GM21619 (cell line): ENCODE results near the gene PHLPP1.

Experiments used
- ATAC-seq: cut with Tn5 transposase; IDR thresholded peaks from one replicate; pipeline ENCODE4 v1.9.1; 2021; ENCODE audit not compliant: unreplicated experiment

Gene PHLPP1

GRCh38 chr18:62741118-62741566, 25.8 kb downstream of the PHLPP1 start:
- ATAC-seq = no peak

- no peak for ATAC-seq
These were observed 26.2 kb downstream of the PHLPP1 start for GRCh38 chr18:62741584-62741983.

- ATAC-seq = peak; percentile 65
These were observed 29.0 kb downstream of the PHLPP1 start for GRCh38 chr18:62744076-62744968.

GRCh38 chr18:62745089-62745751, 29.9 kb downstream of the PHLPP1 start:
- no peak for ATAC-seq

GRCh38 chr18:62749389-62749788, 34.0 kb downstream of the PHLPP1 start:
- no peak for ATAC-seq

- no peak for ATAC-seq
These were observed 36.0 kb downstream of the PHLPP1 start for GRCh38 chr18:62751341-62751821.

GRCh38 chr18:62751977-62752376, 36.6 kb downstream of the PHLPP1 start:
- no peak for ATAC-seq

- ATAC-seq = no peak
These were observed 38.7 kb downstream of the PHLPP1 start for GRCh38 chr18:62754026-62754425.

- no peak for ATAC-seq
These were observed 40.1 kb downstream of the PHLPP1 start for GRCh38 chr18:62755454-62755853.

- ATAC-seq = no peak
These were observed 40.6 kb downstream of the PHLPP1 start for GRCh38 chr18:62755946-62756345.

- ATAC-seq = no peak
These were observed 42.2 kb downstream of the PHLPP1 start for GRCh38 chr18:62757399-62758010.

GRCh38 chr18:62758591-62758990, 43.2 kb downstream of the PHLPP1 start:
- no peak for ATAC-seq

- no peak for ATAC-seq
These were observed 44.5 kb downstream of the PHLPP1 start for GRCh38 chr18:62759704-62760402.

- no peak for ATAC-seq
These were observed 45.0 kb downstream of the PHLPP1 start for GRCh38 chr18:62760403-62760734.

GRCh38 chr18:62763101-62763521, 47.8 kb downstream of the PHLPP1 start:
- ATAC-seq = peak; percentile 59

- ATAC-seq = no peak
These were observed 50.9 kb downstream of the PHLPP1 start for GRCh38 chr18:62766266-62766665.

GRCh38 chr18:62767321-62767720, 52.0 kb downstream of the PHLPP1 start:
- no peak for ATAC-seq

GRCh38 chr18:62767836-62768557, 52.7 kb downstream of the PHLPP1 start:
- ATAC-seq = no peak

- no peak for ATAC-seq
These were observed 53.2 kb downstream of the PHLPP1 start for GRCh38 chr18:62768558-62768943.

- ATAC-seq = no peak
These were observed 53.9 kb downstream of the PHLPP1 start for GRCh38 chr18:62769216-62769615.
